CD4-positive, alpha-beta T cell treated with Interleukin-1 beta for 1 hour (primary cell): ENCODE data around the gene PREB.
"Not testable (repeated sequence)": the region's sequence is repeated elsewhere in the genome, so short reads cannot be mapped to it uniquely, and the experiment has no call there.

Source experiments
- DNase-seq, 2 donors: peaks; one replicate each; pipeline ENCODE4 v3.0.0-alpha.2; 2020 to 2022

Gene PREB

DNA sequence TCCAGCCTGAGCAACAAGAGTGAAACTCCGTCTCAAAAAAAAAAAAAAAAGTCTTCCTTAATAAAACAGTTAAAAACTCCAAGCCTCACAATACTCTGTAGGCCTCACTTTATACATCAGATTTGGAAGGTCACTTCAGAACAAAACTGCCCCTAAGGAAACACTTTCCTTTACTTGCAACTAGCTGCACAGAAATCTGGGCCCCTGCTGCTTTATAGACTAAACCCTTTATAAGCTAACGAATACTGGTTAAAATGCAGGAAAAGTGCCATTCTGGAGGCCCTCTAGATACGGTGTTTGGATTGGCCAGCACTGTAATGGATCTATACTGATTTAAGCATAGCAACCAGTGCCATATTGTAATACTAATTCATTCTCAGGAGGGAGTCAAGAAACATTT lies 9.3 kb downstream of the PREB start:
- DNase-seq, result no peak

DNA sequence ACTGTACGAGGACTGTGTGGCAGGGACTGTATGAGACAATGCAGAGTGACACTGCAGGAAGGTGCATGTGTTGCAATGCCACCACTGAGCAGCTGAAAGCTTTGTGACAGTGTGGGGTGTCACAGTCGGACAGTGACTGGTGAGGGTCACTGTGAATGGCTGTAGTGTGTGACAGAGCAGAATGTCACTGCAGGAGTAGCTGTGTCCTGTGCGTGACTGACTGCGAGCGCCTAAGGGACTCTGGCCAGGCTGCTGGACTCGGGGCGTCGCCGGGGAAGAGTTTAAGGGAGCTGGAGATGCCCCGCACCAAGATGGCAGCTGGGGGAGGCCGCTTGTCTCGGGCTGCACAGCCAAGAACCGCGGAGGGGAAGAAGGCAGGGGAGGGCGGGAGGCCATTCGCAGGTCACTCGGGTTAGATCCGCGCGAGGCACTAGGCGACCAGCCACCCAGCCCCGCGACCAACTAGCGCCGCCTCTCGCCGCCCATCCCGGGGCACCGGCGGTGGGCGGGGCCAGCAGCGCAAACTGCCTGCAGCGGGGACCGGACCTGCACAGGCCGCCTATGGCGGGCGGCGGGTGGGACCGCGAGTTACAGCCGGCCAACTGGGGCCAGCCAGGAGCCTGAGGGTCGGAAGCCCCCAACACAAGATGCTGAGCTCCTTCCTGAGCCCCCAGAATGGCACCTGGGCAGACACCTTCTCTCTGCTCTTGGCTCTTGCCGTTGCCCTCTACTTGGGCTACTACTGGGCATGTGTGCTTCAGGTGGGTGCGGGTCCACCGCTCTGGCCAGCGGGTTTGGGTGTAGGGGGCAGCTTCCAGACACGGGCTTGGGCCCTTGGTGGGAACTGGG lies 10.9 kb downstream of the PREB start, which contains the start of gene ABHD1:
Gene ABHD1 (plus strand): TSS at position 514 of the 849 bp plus-strand sequence. CDS start 134 bp downstream, at position 648.
- peak; percentile 76 to 79 for DNase-seq

DNA sequence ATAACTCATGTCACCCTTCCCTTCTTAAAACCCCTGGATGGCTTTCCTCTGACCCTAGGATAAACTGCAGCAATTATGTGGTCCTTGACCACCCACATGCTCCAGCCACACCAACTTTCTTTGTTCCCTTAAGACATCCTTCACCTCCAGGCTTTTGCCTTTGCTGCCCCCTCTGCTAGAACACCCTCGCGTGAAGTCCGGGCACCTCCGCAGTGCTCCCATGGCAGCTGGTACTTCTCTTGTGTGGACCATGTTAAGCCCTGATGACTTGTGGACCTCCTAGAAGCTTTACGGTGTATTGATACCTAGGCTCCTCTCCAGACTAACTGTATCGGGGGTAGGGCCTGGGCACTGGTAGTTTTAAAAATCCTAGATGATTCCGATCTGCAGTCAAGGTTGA lies 11.6 kb downstream of the PREB start:
- no peak for DNase-seq

DNA sequence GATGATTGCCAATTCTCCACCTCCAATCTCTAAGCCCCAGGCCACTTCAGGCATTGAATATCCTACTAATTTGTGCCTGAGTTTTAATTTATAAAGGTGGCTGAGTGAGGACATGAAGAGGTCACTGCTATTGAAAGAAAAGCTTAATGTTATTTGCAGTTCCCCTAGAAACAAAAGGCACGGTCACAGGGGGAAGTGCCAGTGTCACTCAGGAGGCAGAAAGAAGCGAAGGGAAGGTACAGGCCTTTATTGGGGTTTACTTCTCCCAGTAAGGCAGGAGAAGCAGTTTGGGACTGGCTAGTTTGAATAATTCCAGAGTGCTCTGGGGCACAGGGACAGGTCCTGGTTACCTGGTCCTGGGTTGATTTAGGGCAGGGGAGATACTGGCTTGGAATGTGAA lies 12.5 kb downstream of the PREB start:
- DNase-seq, result no peak

DNA sequence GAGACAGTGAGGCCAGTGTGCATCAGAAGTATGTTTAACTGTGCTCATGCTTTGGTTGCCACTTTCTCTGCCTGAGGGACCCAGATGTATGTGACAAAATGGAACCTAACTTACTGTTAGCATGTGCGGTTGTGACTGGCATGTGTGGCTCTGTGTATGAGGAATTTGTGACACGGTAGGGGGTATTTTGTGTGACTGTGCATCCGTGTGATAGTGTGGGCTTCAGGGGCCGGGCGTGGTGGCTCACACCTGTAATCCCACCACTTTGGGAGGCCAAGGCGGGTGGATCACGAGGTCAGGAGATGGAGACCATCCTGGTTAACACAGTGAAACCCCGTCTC lies 15.1 kb downstream of the PREB start:
- DNase-seq, result not testable (repeated sequence)

DNA sequence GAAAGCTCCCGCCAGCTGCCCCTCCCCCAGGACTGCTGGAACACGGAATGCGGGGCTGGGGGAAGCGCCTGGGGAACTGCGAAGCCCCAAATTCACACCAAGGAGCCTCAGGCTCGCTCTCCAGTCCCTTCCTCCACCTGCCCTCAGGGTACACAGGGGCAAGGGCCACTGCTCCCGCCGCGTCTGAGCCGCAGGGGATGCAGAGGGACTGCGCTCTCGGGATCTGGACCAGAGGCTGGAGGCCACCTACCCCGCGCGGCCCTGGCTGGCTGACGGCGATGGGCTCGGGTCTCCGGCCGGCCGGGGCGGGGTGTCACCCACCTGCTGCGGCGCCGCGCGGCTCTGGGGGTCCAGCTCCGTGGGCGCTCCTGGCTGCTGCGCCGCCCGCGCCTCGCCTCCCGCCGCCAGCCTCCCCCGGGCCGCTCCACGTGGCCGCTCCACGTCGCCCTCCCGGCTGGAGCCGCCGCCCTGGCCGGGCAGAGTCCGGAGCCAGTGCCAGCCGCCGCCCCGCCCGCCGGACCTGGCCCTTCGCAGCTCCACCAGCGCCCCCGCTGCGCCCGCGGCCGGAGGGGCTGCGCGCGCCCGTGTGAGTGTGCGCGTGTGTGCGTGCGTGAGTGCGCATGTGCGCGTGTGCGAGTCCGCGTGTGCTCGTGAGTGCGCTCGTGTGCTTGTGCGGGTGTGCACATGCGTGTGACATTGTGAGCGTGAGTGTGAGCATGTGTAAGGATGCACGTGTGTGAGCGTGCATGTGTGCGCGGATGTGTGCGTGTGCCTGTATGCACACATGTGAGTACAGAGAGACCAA lies 15.7 kb downstream of the PREB start, which contains the start of gene CGREF1:
Gene CGREF1 (minus strand): TSS at position 604 of the 805 bp plus-strand sequence. CDS start 14,762 bp downstream, outside the sequence.
- DNase-seq, result no peak

DNA sequence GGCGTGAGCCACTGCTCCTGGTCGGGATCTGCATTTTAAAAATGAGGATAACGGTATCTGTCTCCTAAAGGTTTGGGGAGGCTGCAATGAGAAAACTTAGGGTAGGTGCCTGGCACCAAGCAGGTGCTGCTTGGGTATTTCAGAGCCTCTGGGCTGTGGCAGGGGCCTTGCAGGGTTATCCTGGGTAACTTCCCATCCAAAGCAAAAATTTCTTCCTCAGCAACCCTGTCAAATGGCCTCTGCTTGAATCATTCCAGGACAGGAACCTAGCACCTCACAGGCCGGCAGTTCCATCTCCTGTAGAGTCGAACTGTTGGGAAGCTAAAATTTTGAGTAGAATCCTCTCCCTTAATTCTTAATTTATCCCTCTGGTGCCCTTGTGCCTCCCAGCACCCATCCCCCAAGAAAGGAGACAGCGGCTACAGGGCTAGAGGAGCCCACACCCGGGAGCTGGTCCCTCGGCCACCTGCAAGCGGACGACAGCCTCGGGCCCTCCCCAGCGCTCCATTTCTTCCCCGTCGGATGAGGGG lies 16.4 kb downstream of the PREB start:
- no peak for DNase-seq

DNA sequence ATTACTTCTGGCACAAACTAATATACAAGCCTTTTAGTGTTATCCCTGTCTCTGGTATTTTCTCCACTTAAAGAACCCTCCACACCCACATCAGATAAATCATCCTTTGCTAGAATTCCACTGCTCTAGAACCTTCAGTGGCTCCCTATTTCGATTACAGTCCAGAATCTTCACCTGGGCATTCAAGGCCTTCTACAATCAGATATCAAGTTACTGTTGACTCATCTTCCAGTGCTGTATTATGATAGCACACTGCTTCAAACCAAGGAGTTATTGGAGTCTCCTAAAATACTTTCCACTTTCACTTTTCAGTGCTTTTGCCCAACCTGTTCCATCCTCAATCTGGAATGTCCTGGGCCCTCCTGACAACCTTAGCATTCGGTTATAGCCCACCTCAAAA lies 18.9 kb downstream of the PREB start:
- no peak for DNase-seq

DNA sequence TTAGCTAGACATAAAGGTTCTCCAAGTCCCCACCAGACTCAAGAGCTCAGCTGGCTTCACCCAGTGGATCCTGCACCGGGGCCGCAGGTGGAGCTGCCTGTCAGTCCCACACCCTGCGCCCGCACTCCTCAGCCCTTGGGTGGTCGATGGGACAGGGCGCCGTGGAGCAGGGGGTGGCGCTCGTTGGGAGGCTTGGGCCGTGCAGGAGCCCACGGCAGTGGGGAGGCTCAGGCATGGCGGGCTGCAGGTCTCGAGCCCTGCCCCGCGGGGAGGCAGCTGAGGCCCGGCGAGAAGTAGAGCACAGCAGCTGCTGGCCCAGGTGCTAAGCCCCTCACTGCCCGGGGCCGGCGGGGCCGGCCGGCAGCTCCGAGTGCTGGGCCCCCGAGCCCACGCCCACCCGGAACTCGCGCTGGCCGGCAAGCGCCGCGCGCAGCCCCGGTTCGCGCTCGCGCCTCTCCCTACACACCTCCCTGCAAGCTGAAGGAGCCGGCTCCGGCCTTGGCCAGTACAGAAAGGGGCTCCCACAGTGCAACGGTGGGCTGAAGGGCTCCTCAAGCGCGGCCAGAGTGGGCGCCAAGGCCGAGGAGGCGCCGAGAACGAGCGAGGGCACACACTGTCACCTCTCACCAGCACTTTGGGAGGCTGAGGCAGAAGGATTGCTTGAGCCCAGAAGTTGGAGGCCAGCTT lies 22.9 kb downstream of the PREB start:
- not testable (repeated sequence) for DNase-seq

DNA sequence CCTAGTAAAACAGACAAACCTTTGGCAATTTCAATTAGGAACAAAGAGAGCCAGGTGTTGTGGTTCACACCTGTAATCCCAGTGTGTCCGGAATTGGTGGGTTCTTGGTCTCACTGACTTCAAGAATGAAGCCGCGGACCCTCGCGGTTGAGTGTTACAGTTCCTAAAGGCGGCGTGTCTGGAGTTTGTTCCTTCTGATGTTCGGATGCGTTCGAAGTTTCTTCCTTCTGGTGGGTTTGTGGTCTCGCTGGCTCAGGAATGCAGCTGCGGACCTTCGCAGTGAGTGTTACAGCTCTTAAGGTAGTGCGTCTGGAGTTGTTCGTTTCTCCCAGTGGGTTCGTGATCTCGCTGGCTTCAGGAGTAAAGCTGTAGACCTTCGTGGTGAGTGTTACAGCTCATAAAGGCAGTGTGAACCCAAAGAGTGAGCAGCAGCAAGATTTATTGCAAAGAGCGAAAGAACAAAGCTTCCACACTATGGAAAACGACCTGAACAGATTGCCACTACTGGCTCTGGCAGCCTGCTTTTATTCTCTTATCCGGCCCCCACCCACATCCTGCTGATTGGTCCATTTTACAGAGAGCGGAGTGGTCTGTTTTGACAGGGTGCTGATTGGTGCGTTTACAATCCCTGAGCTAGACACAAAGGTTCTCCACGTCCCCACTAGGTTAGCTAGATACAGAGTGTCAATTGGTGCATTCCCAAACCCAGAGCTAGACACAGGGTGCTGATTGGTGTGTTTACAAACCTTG lies 23.7 kb downstream of the PREB start:
- not testable (repeated sequence) for DNase-seq

DNA sequence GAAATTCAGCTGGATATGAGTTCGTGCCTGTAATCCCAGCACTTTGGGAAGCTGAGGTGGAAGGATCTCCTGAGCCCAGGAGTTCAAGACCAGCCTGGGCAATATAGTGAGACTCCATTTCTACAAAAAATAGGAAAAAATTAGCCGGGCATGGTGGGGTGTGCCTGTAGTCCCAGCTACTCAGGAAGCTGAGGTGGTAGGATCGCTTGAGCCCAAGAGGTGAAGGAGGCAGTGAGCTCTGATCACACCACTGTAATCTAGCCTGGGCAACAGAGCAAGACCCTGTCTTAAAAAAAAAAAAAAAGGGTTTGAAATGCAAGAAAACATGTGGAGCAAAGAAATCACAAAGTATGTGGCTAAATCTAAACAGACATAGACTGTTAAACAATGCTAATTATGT lies 25.4 kb downstream of the PREB start:
- DNase-seq, result no peak

DNA sequence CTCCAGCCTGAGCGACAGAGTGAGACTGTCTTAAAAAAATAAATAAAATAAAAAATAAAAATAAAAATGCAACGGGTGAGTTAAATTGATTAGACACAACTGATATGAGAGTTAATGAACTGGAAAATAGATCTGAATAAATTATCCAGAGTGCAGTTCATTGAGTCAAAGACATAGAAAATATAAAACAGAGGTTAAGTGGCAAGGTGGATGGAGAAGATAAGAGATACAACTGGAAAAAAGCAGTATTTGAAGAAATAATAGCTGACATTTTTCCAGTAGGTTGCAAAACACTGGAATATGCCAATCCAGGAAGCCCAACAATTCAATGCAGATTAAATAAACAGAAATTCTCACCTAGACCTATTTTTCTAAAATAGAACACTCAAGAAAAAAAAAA lies 26.2 kb downstream of the PREB start:
- no peak for DNase-seq

DNA sequence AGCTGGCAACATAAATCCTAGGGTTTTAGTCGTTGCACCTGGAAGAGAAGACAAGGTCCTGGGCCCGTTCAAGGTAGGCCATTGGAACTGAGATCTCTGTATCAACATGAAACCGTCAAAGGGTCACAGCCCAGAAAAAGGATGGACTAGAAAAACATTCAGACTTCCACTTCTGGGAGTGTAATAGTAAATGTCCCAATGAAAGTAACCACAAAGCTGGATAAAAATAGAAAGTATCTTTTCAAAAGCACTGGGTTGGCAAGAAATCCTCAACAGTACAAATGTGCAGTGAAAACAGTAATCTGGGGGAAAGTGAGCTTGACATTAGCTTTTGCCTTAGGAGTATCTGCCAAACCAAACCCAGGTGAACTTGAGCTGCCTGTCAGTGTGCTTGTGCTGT lies 28.5 kb downstream of the PREB start:
- DNase-seq, result no peak

DNA sequence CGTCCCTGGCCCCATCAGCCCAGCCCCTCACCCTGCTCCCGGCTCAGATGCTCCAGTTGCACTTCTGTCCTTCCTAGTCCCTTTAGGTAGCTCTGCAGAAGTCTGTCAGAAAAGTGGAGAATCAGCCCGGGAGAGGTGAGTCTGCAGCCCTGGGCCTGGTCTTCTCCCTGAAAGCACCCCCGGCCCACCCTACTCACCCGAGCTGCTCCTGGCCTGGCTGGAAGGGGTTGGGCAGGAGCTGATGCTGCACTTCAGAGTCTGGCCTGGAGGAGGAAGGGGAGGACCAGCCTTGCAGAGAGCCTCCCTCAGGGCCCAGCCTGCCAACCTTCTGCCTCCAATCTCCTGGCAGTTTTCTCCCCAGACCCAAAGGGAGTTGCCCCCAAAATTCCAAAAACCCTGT lies 32.1 kb downstream of the PREB start:
- no peak for DNase-seq

DNA sequence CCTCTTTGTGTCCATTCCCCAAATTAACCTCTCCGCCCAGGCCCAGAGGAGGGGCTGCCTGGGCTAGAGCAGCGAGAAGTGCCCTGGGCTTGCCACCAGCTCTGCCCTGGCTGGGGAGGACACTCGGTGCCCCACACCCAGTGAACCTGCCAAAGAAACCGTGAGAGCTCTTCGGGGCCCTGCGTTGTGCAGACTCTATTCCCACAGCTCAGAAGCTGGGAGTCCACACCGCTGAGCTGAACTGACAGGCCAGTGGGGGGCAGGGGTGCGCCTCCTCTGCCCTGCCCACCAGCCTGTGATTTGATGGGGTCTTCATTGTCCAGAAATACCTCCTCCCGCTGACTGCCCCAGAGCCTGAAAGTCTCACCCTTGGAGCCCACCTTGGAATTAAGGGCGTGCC lies 34.4 kb downstream of the PREB start:
- no peak for DNase-seq

DNA sequence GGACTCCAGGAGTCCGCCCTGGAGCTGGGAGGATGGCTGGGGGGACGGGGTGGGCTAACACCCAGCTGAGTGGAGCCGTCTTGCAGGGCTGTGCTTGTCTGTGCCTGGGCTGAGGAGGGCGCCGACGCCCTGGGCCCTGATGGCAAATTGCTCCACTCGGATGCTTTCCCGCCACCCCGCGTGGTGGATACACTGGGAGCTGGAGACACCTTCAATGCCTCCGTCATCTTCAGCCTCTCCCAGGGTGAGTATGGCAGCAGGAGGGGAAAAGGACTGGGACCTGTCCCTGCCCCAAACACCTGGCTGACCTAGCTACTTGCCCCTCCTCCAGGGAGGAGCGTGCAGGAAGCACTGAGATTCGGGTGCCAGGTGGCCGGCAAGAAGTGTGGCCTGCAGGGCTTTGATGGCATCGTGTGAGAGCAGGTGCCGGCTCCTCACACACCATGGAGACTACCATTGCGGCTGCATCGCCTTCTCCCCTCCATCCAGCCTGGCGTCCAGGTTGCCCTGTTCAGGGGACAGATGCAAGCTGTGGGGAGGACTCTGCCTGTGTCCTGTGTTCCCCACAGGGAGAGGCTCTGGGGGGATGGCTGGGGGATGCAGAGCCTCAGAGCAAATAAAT lies 35.0 kb downstream of the PREB start:
- no peak for DNase-seq

DNA sequence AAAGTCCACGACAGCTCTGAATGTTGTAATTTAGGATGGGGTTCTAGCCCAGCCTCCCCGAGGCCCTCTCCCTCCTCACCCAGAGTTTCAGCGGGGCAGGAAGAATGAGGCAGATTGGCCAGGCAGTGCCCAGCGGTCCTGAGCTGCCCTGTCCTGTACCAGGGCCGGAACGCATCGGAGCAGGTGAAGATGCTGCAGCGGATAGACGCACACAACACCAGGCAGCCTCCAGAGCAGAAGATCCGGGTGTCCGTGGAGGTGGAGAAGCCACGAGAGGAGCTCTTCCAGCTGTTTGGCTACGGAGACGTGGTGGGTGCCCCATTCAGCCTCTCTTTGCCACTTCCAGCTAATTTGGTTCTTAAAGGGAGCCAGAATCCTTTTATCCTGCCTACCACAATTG lies 37.1 kb downstream of the PREB start:
- no peak for DNase-seq

DNA sequence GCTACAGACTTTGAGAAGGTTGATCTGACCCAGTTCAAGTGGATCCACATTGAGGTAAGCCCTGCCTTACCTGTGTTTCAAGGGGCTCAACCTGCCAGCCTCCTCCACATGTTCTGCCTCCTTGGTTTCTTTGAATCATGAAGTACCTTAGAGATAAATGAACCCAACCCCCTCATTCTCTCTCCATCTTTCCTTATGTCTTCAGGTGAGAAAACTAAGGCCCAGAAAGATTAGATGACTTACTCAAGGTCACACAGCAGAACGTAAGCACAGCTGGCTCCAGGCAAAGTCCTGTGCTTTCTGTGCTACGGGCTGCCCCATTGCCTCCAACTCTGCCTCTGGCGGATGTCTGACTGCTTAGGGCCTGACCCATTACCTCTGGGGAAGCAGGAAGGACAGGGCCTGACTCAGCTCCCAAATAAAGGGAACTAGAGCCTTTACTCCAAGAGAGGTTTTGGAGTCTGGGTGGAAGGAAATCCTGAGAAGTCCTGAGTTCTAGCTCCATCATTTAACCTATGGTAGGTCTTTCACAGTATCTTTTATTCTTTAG lies 37.6 kb downstream of the PREB start:
- DNase-seq, result peak in 1 of 2 donors; percentile 15

DNA sequence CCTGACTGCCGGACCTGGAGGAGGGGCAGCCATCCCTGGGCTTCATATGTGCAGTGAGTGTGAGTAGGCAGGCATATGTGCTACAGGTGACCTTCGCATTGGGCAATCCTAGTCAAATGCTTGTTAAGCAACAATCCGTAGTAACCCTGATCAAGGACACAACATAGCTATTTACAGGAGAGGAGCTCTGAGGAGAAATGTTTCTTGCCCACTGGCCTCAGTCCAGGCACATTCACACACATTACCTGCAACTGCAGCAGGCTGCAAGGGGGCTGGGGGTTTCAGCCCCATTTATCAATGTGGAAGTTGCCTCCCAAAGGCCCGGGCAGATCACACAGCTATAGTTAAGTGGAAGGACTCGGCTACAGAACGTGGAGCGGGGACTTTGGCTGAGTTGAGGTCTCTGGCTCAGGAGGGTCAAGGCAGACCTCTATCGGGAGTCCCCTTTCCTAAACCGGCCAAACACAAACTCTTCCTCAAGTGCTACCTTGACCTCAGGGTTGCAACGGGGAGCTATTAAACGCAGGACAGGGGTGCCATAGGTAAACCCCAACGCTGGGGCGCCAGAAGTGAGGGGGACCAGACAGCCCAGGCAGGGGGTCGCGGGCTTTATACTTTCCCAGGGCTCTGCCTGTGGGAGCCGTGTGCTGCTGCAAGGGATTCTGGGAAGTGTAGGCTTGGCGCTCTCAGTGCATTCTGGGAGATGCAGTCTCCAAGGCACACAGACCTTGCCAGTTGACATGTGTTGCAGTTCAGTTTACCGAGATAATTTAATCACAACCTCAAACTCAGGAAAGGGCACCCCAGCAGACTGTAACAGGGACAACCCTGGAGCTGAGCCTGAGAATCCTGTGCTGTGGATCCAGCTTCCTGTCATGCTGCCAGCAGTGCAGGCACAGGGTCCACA lies 38.4 kb downstream of the PREB start:
- DNase-seq, result peak; percentile 53 to 58

DNA sequence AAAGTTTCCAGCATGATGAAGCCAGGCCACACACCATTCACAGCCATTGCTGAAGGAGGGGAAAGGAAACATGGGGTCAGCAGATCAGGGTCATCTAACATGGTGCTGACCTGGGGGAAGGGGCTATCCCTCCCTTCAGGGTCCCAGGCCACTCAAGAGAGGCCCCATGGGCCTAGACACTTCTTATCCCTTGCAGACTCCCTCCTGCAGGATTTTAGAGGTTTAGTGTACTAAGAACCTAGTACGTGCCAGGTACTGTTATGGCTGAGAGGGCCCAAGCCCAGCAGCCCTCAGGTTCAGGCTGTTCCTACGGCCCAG lies 39.0 kb downstream of the PREB start:
- no peak for DNase-seq
